ENCODE data around the gene CHRNA4. TPM values are rescaled to one million over a fixed set of nuclear protein-coding genes. Genes with fewer than 3 reads are reported as not detected.

Gene CHRNA4
- total and polyA plus RNA-seq, 2 of the 4 experiments (the other 2 are of a cell fraction), result not detected

GRCh38 chr20:63333241-63333836 is 27.8 kb downstream of the CHRNA4 start:
- no peak overlapping the region for H2AK9ac ChIP-seq (replicated peaks; ENCODE audit: low read depth, low read length, poor library complexity)
- H2AFZ ChIP-seq (replicated peaks; ENCODE audit: low read length, poor library complexity), result no peak overlapping the region
- intact Hi-C loops (cut with micrococcal nuclease) (no loop called here), dilution Hi-C loops (cut with HindIII; ENCODE audit: low sequenced_read_pairs, unreplicated experiment) (no loop called here), in situ Hi-C loops (cut with MboI; ENCODE audit: low sequenced_read_pairs) (no loop called here)
- H4K5ac ChIP-seq (ENCODE audit: low read depth, low read length), result no peak overlapping the region
- no peak overlapping the region for H3K4ac ChIP-seq (ENCODE audit: low read depth, low read length)
- no peaks in the 10 kb centered on the region for H4K20me1 ChIP-seq (ENCODE audit: insufficient read depth, low read length)
- no peak overlapping the region for H3K4me3 ChIP-seq (ENCODE audit: insufficient read depth, low read depth, low read length)
- BruUV-seq (replicated peaks), result no TSS peak
- no peaks in the 10 kb centered on the region for H3K4me1 ChIP-seq (ENCODE audit: control insufficient read depth, insufficient read depth, low read length)
- DNase-seq, result no peak
- no peaks in the 10 kb centered on the region for H3K9me1 ChIP-seq (ENCODE audit: insufficient read depth, low read length)
- ATAC-seq (ENCODE audit: low read depth), result no peak
- no peaks in the 10 kb centered on the region for H3K79me1 ChIP-seq (ENCODE audit: low read depth in 1 of 2, low read length in 2 of 2)
- H3K23ac ChIP-seq (ENCODE audit: low read depth, low read length), result no peak overlapping the region
- no peak overlapping the region for H3K27ac ChIP-seq (ENCODE audit: insufficient read depth, low read length)
- TF ChIP-seq CHD1 (IDR thresholded peaks at IDR 0.05; ENCODE audit: low read depth, low read length) (no peak), CTCF (conservative IDR thresholded peaks at IDR 0.05; ENCODE audit: low read depth, low read length) (no peak), FOS (IDR thresholded peaks at IDR 0.05; ENCODE audit: low read depth, low read length) (no peak), RCOR1 (IDR thresholded peaks at IDR 0.05; ENCODE audit: insufficient replicate concordance, low read length) (no peak), RAD21 (IDR thresholded peaks at IDR 0.05; ENCODE audit: low read length) (no peak), USF2 (IDR thresholded peaks at IDR 0.05; ENCODE audit: low read depth, low read length) (no peak), ELK1 (IDR thresholded peaks at IDR 0.05; ENCODE audit: borderline replicate concordance, low read depth, low read length) (no peak), CEBPB (IDR thresholded peaks at IDR 0.05; ENCODE audit: low read depth, low read length) (no peak), SMC3 (IDR thresholded peaks at IDR 0.05; ENCODE audit: low read depth, low read length) (no peak), POLR2A (IDR thresholded peaks at IDR 0.05; ENCODE audit: low read depth, low read length) (no peak), MAFK (IDR thresholded peaks at IDR 0.05; ENCODE audit: low read depth, low read length) (no peak), NFE2L2 (IDR thresholded peaks at IDR 0.05; ENCODE audit: low read depth, low read length) (no peak), MAZ (IDR thresholded peaks at IDR 0.05; ENCODE audit: borderline replicate concordance, low read depth, low read length) (no peak), MXI1 (IDR thresholded peaks at IDR 0.05; ENCODE audit: borderline replicate concordance, low read depth, low read length) (no peak), BHLHE40 (IDR thresholded peaks at IDR 0.05; ENCODE audit: low read depth, low read length) (no peak), RFX5 (IDR thresholded peaks at IDR 0.05; ENCODE audit: low read depth, low read length) (no peak)
- H3K4me2 ChIP-seq (ENCODE audit: low read depth, low read length), result no peak overlapping the region
- H2BK5ac ChIP-seq (ENCODE audit: low read depth, low read length, poor library complexity, severe bottlenecking), result no peak overlapping the region
- ChIA-PET POLR2A (ENCODE audit: unreplicated experiment) (no interaction called here), CTCF (no interaction called here)
- no peak overlapping the region for H3K14ac ChIP-seq (replicated peaks; ENCODE audit: low read depth, low read length)
- 71% methylated on average over 10 of the region's 19 CpGs; no CpG with 5 or more reads in 1 of the 2 experiments for whole genome bisulfite sequencing, 2 experiments (ENCODE audit: extremely low coverage in 2 of 2, insufficient read length in 1 of 2)
- H3K56ac ChIP-seq (ENCODE audit: extremely low read depth, insufficient read depth, low read length), result no peak overlapping the region
- no peak overlapping the region for H3K9ac ChIP-seq (ENCODE audit: low read depth, low read length)
- H2BK120ac ChIP-seq (ENCODE audit: low read depth, low read length), result no peak overlapping the region
- H2BK15ac ChIP-seq (ENCODE audit: low read depth, low read length), result no peak overlapping the region
- no peak overlapping the region for H2AK5ac ChIP-seq (ENCODE audit: low read depth, low read length)
- H2BK20ac ChIP-seq (ENCODE audit: low read depth, low read length), result no peak overlapping the region
- H3K27me3 ChIP-seq (ENCODE audit: control insufficient read depth, insufficient read depth, low read length), result peaks cover 14% of the 10 kb centered on the region
- H3K18ac ChIP-seq (ENCODE audit: low read depth, low read length), result no peak overlapping the region
- H3K9me3 ChIP-seq (ENCODE audit: control insufficient read depth, insufficient read depth, low read length), result peaks cover 6% of the 10 kb centered on the region
- H4K91ac ChIP-seq (ENCODE audit: insufficient read depth, low read depth, low read length), result no peak overlapping the region
- H3K36me3 ChIP-seq (ENCODE audit: control insufficient read depth, insufficient read depth, low read length), result no peaks in the 10 kb centered on the region
- no peak overlapping the region for H4K8ac ChIP-seq (ENCODE audit: low read depth in 2 of 2, low read length in 2 of 2)
